ENCODE results near the gene ALPK1.

The ALPK1 gene

GRCh38 chr4:112296949-112297880 lies at the start of gene ALPK1:
TSS of gene ALPK1 (plus strand) at chr4:112297369.
- TF ChIP-seq ZFX (IDR thresholded peaks at IDR 0.05; ENCODE audit: borderline replicate concordance), result no peak
- TF ChIP-seq CTCF (IDR thresholded peaks at IDR 0.05), result no peak
- H3K27ac ChIP-seq, result peak within 1 kb of the TSS; percentile 73

- peak overlapping the region; percentile 50 for H3K27ac ChIP-seq
- TF ChIP-seq ZFX (IDR thresholded peaks at IDR 0.05; ENCODE audit: borderline replicate concordance) (no peak), CTCF (IDR thresholded peaks at IDR 0.05) (no peak)
Measured at GRCh38 chr4:112251019-112251643, 46.0 kb upstream of the ALPK1 start.

- TF ChIP-seq CTCF (IDR thresholded peaks at IDR 0.05) (no peak), ZFX (IDR thresholded peaks at IDR 0.05; ENCODE audit: borderline replicate concordance) (no peak)
- no peak overlapping the region for H3K27ac ChIP-seq
Measured at GRCh38 chr4:112252234-112252633, 44.9 kb upstream of the ALPK1 start.

GRCh38 chr4:112253382-112254000 lies 43.7 kb upstream of the ALPK1 start:
- H3K27ac ChIP-seq, result no peak overlapping the region
- no peak for TF ChIP-seq CTCF (IDR thresholded peaks at IDR 0.05)
- TF ChIP-seq ZFX (IDR thresholded peaks at IDR 0.05; ENCODE audit: borderline replicate concordance), result no peak

GRCh38 chr4:112257098-112257497 lies 40.1 kb upstream of the ALPK1 start:
- no peak overlapping the region for H3K27ac ChIP-seq
- TF ChIP-seq ZFX (IDR thresholded peaks at IDR 0.05; ENCODE audit: borderline replicate concordance) (no peak), CTCF (IDR thresholded peaks at IDR 0.05) (no peak)

- no peak overlapping the region for H3K27ac ChIP-seq
- TF ChIP-seq CTCF (IDR thresholded peaks at IDR 0.05) (peak; percentile 53), ZFX (IDR thresholded peaks at IDR 0.05; ENCODE audit: borderline replicate concordance) (no peak)
Measured at GRCh38 chr4:112266823-112267222, 30.3 kb upstream of the ALPK1 start.
